ENCODE results near the gene RNF150.

GRCh38 chr4:140904904-140905303, 228.4 kb downstream of the RNF150 start:
- TF ChIP-seq CTCF (IDR thresholded peaks at IDR 0.05; ENCODE audit: insufficient read depth, low read length) = no peak
- no peak for TF ChIP-seq GABPA (IDR thresholded peaks at IDR 0.05; ENCODE audit: low read depth)
- no peak for TF ChIP-seq POLR2AphosphoS5 (IDR thresholded peaks at IDR 0.05; ENCODE audit: low read depth)
- TF ChIP-seq SPI1 (IDR thresholded peaks at IDR 0.05; ENCODE audit: borderline replicate concordance, low read depth) = no peak
- TF ChIP-seq REST (IDR thresholded peaks at IDR 0.05; ENCODE audit: insufficient replicate concordance, low read depth) = no peak
